HepG2 (cell line): ENCODE measurements around the gene ATP5MC2. TPM values are rescaled to one million over a fixed set of nuclear protein-coding genes. Genes with fewer than 3 reads are reported as not detected.

Experiments
- DR1 ChIP-seq: sonication (generic); formaldehyde crosslinking; IDR thresholded peaks from 2 replicates; pipeline ENCODE4 v1.8.0; 2021; ENCODE audit warnings: mild to moderate bottlenecking, missing genetic modification reagents, inconsistent platforms
- HIVEP1 ChIP-seq: sonication (generic); formaldehyde crosslinking; IDR thresholded peaks from 2 replicates; pipeline ENCODE4 v1.4.0; 2020; ENCODE audit warnings: mild to moderate bottlenecking, missing genetic modification reagents
- IRX3 ChIP-seq: sonication (generic); formaldehyde crosslinking; IDR thresholded peaks from 2 replicates; pipeline ENCODE4 v1.8.1; 2023; ENCODE audit warnings: mild to moderate bottlenecking, low read depth, missing genetic modification reagents, borderline replicate concordance
- MBNL3 ChIP-seq: fragments of 250-450 bp; sonication (Bioruptor Pico); conservative IDR thresholded peaks from 2 replicates; pipeline ENCODE4 v1.8.0; 2022; ENCODE audit warnings: mild to moderate bottlenecking, inconsistent platforms
- MIER3 ChIP-seq: IDR thresholded peaks from 2 replicates; pipeline ENCODE4 v1.6.1; 2016; ENCODE audit warnings: missing compliant biosample characterization, borderline replicate concordance
- NCOR1 ChIP-seq: fragments of 200-600 bp; sonication (generic); IDR thresholded peaks from 2 replicates; pipeline ENCODE4 v1.7.0; 2017; ENCODE audit warnings: antibody characterized with exemption, low read length, borderline replicate concordance
- NFYB ChIP-seq: sonication (generic); formaldehyde crosslinking; IDR thresholded peaks from 2 replicates; pipeline ENCODE4 v1.4.0; 2020; ENCODE audit warnings: missing genetic modification reagents
- NR0B2 ChIP-seq: sonication (generic); formaldehyde crosslinking; IDR thresholded peaks from 2 replicates; pipeline ENCODE4 v1.4.0; 2020; ENCODE audit warnings: mild to moderate bottlenecking, missing genetic modification reagents
- PCBP1 ChIP-seq: fragments of 200-400 bp; formaldehyde crosslinking; IDR thresholded peaks from 2 replicates; pipeline ENCODE4 v1.6.1; 2017; ENCODE audit warnings: mild to moderate bottlenecking, low read depth, low read length, borderline replicate concordance
- PTBP1 ChIP-seq: fragments of 200-400 bp; formaldehyde crosslinking; IDR thresholded peaks from 2 replicates; pipeline ENCODE4 v1.6.1; 2018; ENCODE audit warnings: low read length, low read depth; ENCODE audit not compliant: poor library complexity, severe bottlenecking
- ZFP36L1 ChIP-seq: sonication (generic); formaldehyde crosslinking; IDR thresholded peaks from 2 replicates; pipeline ENCODE4 v1.8.0; 2022; ENCODE audit warnings: mild to moderate bottlenecking, missing genetic modification reagents, moderate library complexity
- ZFP82 ChIP-seq: sonication (generic); formaldehyde crosslinking; IDR thresholded peaks from 2 replicates; pipeline ENCODE4 v1.5.1; 2020; ENCODE audit warnings: mild to moderate bottlenecking, missing genetic modification reagents, borderline replicate concordance
- ZNF12 ChIP-seq: sonication (generic); formaldehyde crosslinking; IDR thresholded peaks from 2 replicates; pipeline ENCODE4 v1.5.0; 2020; ENCODE audit warnings: missing genetic modification reagents
- ZNF160 ChIP-seq: sonication (generic); formaldehyde crosslinking; IDR thresholded peaks from 2 replicates; pipeline ENCODE4 v1.8.0; 2022; ENCODE audit warnings: mild to moderate bottlenecking, inconsistent platforms, missing genetic modification reagents
- ZNF234 ChIP-seq: sonication (generic); formaldehyde crosslinking; conservative IDR thresholded peaks from 2 replicates; pipeline ENCODE4 v1.5.1; 2020; ENCODE audit warnings: mild to moderate bottlenecking, missing genetic modification reagents
- ZNF430 ChIP-seq: sonication (generic); formaldehyde crosslinking; IDR thresholded peaks from 2 replicates; pipeline ENCODE4 v1.9.0; 2021; ENCODE audit warnings: mild to moderate bottlenecking, missing genetic modification reagents
- ZNF501 ChIP-seq: sonication (generic); formaldehyde crosslinking; IDR thresholded peaks from 2 replicates; pipeline ENCODE4 v1.5.1; 2020; ENCODE audit warnings: mild to moderate bottlenecking, moderate library complexity, missing genetic modification reagents
- ZNF678 ChIP-seq: sonication (generic); formaldehyde crosslinking; IDR thresholded peaks from 2 replicates; pipeline ENCODE4 v1.4.0; 2020; ENCODE audit warnings: mild to moderate bottlenecking, missing genetic modification reagents
- ZNF713 ChIP-seq: sonication (generic); formaldehyde crosslinking; IDR thresholded peaks from 2 replicates; pipeline ENCODE4 v1.4.0; 2020; ENCODE audit warnings: mild to moderate bottlenecking, missing genetic modification reagents
- ZNF776 ChIP-seq: sonication (generic); formaldehyde crosslinking; IDR thresholded peaks from 2 replicates; pipeline ENCODE4 v1.4.0; 2020; ENCODE audit warnings: mild to moderate bottlenecking, missing genetic modification reagents
- polyA plus RNA-seq, 8 experiments: library from polyadenylated mRNA; depleted of rRNA in 3 of 8; stranded (reverse) in 7 of 8; unstranded in 1 of 8; fragments of >200 nt; fragmentation: Illumina TruSeq in 4 of 8; extraction: Trizol in 4 of 8; gene quantifications; 2 replicates each; pipeline versions ENCODE4 v1.2.1 to v1.2.3, GENCODE V29; 2011 to 2016; ENCODE audit warnings: low read depth in 4 of 8, missing spikeins in 1 of 8, mixed read lengths in 1 of 8; ENCODE audit not compliant: insufficient read depth in 1 of 8
- total RNA-seq, 5 experiments: library from RNA; depleted of rRNA; stranded (reverse); fragments of >200 nt; fragmentation: Illumina TruSeq; extraction: Trizol; gene quantifications; 2 replicates each; pipeline ENCODE4 v1.2.3, GENCODE V29; 2016; ENCODE audit warnings: low read depth in 1 of 5
- TF ChIP-seq, protein P1 (sequence below): sonication (generic); formaldehyde crosslinking; IDR thresholded peaks from 2 replicates; pipeline ENCODE4 v1.8.1; 2022; ENCODE audit warnings: low read depth, mild to moderate bottlenecking, missing genetic modification reagents
- TF ChIP-seq, protein P2 (sequence below), 2 experiments: sonication (generic) in 1 of 2; formaldehyde crosslinking in 1 of 2; IDR thresholded peaks; 2 replicates each; pipeline versions ENCODE4 v1.4.0 to v1.6.1; 2018 to 2020; ENCODE audit warnings: missing genetic modification reagents in 2 of 2, borderline replicate concordance in 1 of 2, low read depth in 1 of 2, mild to moderate bottlenecking in 1 of 2, missing biosample characterization in 1 of 2
- TF ChIP-seq, protein P3 (sequence below): sonication (generic); formaldehyde crosslinking; IDR thresholded peaks from 2 replicates; pipeline ENCODE4 v1.9.0; 2021; ENCODE audit warnings: missing genetic modification reagents, mild to moderate bottlenecking, borderline replicate concordance

Gene ATP5MC2
- total and polyA plus RNA-seq, 2 of the 13 experiments (the other 11 are each of a cell fraction or from before 2014, with no cell fraction given) = 230 to 257 TPM

GRCh38 chr12:53625946-53626701 lies 49.8 kb downstream of the ATP5MC2 start, which contains the start of gene ATF7 (continued):
- TF ChIP-seq, protein P1, sequence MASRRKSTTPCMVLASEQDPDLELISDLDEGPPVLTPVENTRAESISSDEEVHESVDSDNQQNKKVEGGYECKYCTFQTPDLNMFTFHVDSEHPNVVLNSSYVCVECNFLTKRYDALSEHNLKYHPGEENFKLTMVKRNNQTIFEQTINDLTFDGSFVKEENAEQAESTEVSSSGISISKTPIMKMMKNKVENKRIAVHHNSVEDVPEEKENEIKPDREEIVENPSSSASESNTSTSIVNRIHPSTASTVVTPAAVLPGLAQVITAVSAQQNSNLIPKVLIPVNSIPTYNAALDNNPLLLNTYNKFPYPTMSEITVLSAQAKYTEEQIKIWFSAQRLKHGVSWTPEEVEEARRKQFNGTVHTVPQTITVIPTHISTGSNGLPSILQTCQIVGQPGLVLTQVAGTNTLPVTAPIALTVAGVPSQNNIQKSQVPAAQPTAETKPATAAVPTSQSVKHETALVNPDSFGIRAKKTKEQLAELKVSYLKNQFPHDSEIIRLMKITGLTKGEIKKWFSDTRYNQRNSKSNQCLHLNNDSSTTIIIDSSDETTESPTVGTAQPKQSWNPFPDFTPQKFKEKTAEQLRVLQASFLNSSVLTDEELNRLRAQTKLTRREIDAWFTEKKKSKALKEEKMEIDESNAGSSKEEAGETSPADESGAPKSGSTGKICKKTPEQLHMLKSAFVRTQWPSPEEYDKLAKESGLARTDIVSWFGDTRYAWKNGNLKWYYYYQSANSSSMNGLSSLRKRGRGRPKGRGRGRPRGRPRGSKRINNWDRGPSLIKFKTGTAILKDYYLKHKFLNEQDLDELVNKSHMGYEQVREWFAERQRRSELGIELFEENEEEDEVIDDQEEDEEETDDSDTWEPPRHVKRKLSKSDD = peak; percentile 68; the same call in 1 of the 2 replicates
- TF ChIP-seq NFYB (CRISPR knock-in tag) (peak; percentile 95), ZNF713 (no peak), IRX3 (CRISPR knock-in tag) (peak; percentile 6; the same call in 1 of the 2 replicates), NR0B2 (CRISPR knock-in tag) (peak; percentile 36; the same call in 1 of the 2 replicates), HIVEP1 (peak; percentile 77), MIER3 (CRISPR knock-in tag) (0 out of 2 replicates have a peak, but pooled peaks have one; percentile 20), ZFP82 (CRISPR knock-in tag) (no peak), ZNF678 (CRISPR knock-in tag) (no peak), ZNF501 (CRISPR knock-in tag) (peak; percentile 96), ZNF430 (peak; percentile 87), ZNF234 (no peak), PTBP1 (peak; percentile 86), DR1 (CRISPR knock-in tag) (0 out of 2 replicates have a peak, but pooled peaks have one; percentile 48), NCOR1 (no peak), PCBP1 (peak; percentile 91), ZFP36L1 (CRISPR knock-in tag) (peak; percentile 91; the same call in 1 of the 2 replicates), ZNF776 (CRISPR knock-in tag) (no peak), ZNF160 (CRISPR knock-in tag) (no peak), ZNF12 (peak; percentile 58; the same call in 1 of the 2 replicates), MBNL3 (no peak)
- TF ChIP-seq, protein P2, sequence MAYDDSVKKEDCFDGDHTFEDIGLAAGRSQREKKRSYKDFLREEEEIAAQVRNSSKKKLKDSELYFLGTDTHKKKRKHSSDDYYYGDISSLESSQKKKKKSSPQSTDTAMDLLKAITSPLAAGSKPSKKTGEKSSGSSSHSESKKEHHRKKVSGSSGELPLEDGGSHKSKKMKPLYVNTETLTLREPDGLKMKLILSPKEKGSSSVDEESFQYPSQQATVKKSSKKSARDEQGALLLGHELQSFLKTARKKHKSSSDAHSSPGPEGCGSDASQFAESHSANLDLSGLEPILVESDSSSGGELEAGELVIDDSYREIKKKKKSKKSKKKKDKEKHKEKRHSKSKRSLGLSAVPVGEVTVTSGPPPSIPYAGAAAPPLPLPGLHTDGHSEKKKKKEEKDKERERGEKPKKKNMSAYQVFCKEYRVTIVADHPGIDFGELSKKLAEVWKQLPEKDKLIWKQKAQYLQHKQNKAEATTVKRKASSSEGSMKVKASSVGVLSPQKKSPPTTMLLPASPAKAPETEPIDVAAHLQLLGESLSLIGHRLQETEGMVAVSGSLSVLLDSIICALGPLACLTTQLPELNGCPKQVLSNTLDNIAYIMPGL (CRISPR knock-in tag; IDR thresholded peaks at IDR 0.05; ENCODE audit: borderline replicate concordance in 1 of 2, low read depth in 1 of 2) = peak; percentile 81 to 87
- TF ChIP-seq, protein P3, sequence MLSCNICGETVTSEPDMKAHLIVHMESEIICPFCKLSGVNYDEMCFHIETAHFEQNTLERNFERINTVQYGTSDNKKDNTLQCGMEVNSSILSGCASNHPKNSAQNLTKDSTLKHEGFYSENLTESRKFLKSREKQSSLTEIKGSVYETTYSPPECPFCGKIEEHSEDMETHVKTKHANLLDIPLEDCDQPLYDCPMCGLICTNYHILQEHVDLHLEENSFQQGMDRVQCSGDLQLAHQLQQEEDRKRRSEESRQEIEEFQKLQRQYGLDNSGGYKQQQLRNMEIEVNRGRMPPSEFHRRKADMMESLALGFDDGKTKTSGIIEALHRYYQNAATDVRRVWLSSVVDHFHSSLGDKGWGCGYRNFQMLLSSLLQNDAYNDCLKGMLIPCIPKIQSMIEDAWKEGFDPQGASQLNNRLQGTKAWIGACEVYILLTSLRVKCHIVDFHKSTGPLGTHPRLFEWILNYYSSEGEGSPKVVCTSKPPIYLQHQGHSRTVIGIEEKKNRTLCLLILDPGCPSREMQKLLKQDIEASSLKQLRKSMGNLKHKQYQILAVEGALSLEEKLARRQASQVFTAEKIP (CRISPR knock-in tag) = no peak
